ENCODE data around the gene CTSZ. TPM values are rescaled to one million over a fixed set of nuclear protein-coding genes. Genes with fewer than 3 reads are reported as not detected.

The CTSZ gene
- total RNA-seq = 100 to 1,000 TPM; 150 to 496 (median 222) TPM

GRCh38 chr20:59006864-59007664 is at the start of gene CTSZ:
TSS of gene CTSZ (minus strand) at chr20:59007254. CDS start at chr20:59007128, 126 bp downstream.
- TF ChIP-seq CTCF (IDR thresholded peaks at IDR 0.05; ENCODE audit: low read depth) = no peak

GRCh38 chr20:59055302-59055701 is 48.2 kb upstream of the CTSZ start:
- no peak for TF ChIP-seq CTCF (IDR thresholded peaks at IDR 0.05; ENCODE audit: low read depth)

GRCh38 chr20:59051666-59052185 is 44.7 kb upstream of the CTSZ start:
- TF ChIP-seq CTCF (IDR thresholded peaks at IDR 0.05; ENCODE audit: low read depth) = no peak

- no peak for TF ChIP-seq CTCF (IDR thresholded peaks at IDR 0.05; ENCODE audit: low read depth)
Observed at GRCh38 chr20:59050437-59050836, 43.4 kb upstream of the CTSZ start.

GRCh38 chr20:59048681-59049030 is 41.6 kb upstream of the CTSZ start:
- no peak for TF ChIP-seq CTCF (IDR thresholded peaks at IDR 0.05; ENCODE audit: low read depth)

- TF ChIP-seq CTCF (IDR thresholded peaks at IDR 0.05; ENCODE audit: low read depth) = no peak
Observed at GRCh38 chr20:59047938-59048680, 41.1 kb upstream of the CTSZ start.

- no peak for TF ChIP-seq CTCF (IDR thresholded peaks at IDR 0.05; ENCODE audit: low read depth)
Observed at GRCh38 chr20:59046862-59047261, 39.8 kb upstream of the CTSZ start.

Data from subcutaneous adipose tissue (tissue), 4 donors.